HepG2 (cell line): ENCODE results near the gene ZBTB17. TPM values are rescaled to one million over a fixed set of nuclear protein-coding genes. Genes with fewer than 3 reads are reported as not detected.

Source experiments
- ATAC-seq: fragments of 200-7000 bp; cut with Tn5 transposase; 3 replicates; pipeline ENCODE4 v1.9.1; 2020; ENCODE audit warnings: mild to moderate bottlenecking, moderate library complexity
- BruUV-seq: library from RNA; stranded (reverse); fragments of 400-500 nt; replicated peaks from 2 replicates; lab custom pipeline; 2021; lab: Mats Ljungman, UMichigan
- CTCF ChIA-PET: fragments of 300-600 bp; formaldehyde crosslinking; extraction: SDS; loops from one replicate; lab custom pipeline; 2021; ENCODE audit warnings: low total read pairs, inconsistent platforms, low intra/inter-chr PET ratio; lab: Yijun Ruan, JAX
- POLR2A ChIA-PET: fragments of 350-600 bp; sonication (Branson Sonifier 250); formaldehyde crosslinking; loops from one replicate; lab custom pipeline; 2020; ENCODE audit warnings: antibody characterized with exemption, inconsistent platforms; lab: Yijun Ruan, JAX
- DNase-seq: peaks from one replicate; pipeline ENCODE4 v3.0.0-alpha.2; 2015; ENCODE audit warnings: low spot score
- FAIRE-seq: peaks from 3 replicates; lab custom pipeline; 2011; peaks lifted over from hg19 to GRCh38; lab: Jason Lieb, UNC
- H2AFZ ChIP-seq: one replicate; pipeline ENCODE4 v1.6.1; 2011; ENCODE audit warnings: low read length, inconsistent platforms
- H3K27ac ChIP-seq: fragments of 300-600 bp; 3 replicates; pipeline ENCODE4 v1.8.0; 2011; ENCODE audit warnings: mixed run types, mild to moderate bottlenecking, mixed read lengths, low read length, inconsistent platforms; ENCODE audit not compliant: insufficient read depth; ENCODE audit errors: extremely low read length
- H3K27me3 ChIP-seq, 2 experiments: fragments of 200-600 bp in 1 of 2; 2 replicates in 1 of 2; 3 replicates in 1 of 2; pipeline versions ENCODE4 v1.6.0 to v1.8.0; 2011; ENCODE audit warnings: low read length in 2 of 2, mild to moderate bottlenecking in 2 of 2, moderate library complexity in 2 of 2, inconsistent platforms in 1 of 2; ENCODE audit not compliant: insufficient read depth in 2 of 2, control insufficient read depth in 1 of 2
- H3K36me3 ChIP-seq, 2 experiments: fragments of 200-600 bp in 1 of 2; replicated peaks in 1 of 2; 2 replicates in 1 of 2; 3 replicates in 1 of 2; pipeline versions ENCODE4 v1.5.1 to v1.8.0; 2011; ENCODE audit warnings: low read length in 2 of 2, inconsistent platforms in 1 of 2; ENCODE audit not compliant: insufficient read depth in 2 of 2, control insufficient read depth in 1 of 2
- H3K4me1 ChIP-seq: 2 replicates; pipeline ENCODE4 v1.5.1; 2012; ENCODE audit warnings: low read length, inconsistent platforms; ENCODE audit not compliant: insufficient read depth
- H3K4me2 ChIP-seq: 2 replicates; pipeline ENCODE4 v1.6.0; 2011; ENCODE audit warnings: low read depth, low read length, inconsistent platforms
- H3K4me3 ChIP-seq, 3 experiments: fragments of 200-600 bp in 1 of 3; sonication (generic), shearing (Covaris generic) in 1 of 3; replicated peaks in 1 of 3; 2 replicates each; pipeline ENCODE4 v1.5.1; 2011 to 2016; ENCODE audit warnings: low read length in 3 of 3, inconsistent platforms in 2 of 3, low read depth in 2 of 3, mild to moderate bottlenecking in 2 of 3, control low read depth in 1 of 3, mixed read lengths in 1 of 3; ENCODE audit not compliant: insufficient read depth in 1 of 3
- H3K79me2 ChIP-seq: one replicate; pipeline ENCODE4 v1.6.1; 2011; ENCODE audit warnings: low read length, inconsistent platforms; ENCODE audit not compliant: insufficient read depth
- H3K9ac ChIP-seq: 2 replicates; pipeline ENCODE4 v1.6.0; 2011; ENCODE audit warnings: mild to moderate bottlenecking, low read depth, low read length, inconsistent platforms; ENCODE audit not compliant: insufficient read depth
- H3K9me3 ChIP-seq: 2 replicates; pipeline ENCODE4 v1.5.1; 2012; ENCODE audit warnings: mild to moderate bottlenecking, low read length
- H4K20me1 ChIP-seq: 2 replicates; pipeline ENCODE4 v1.6.0; 2011; ENCODE audit warnings: inconsistent platforms, mild to moderate bottlenecking, low read length, moderate library complexity; ENCODE audit not compliant: insufficient read depth
- ARHGAP35 ChIP-seq: sonication (generic); formaldehyde crosslinking; IDR thresholded peaks from 2 replicates; pipeline ENCODE4 v1.9.0; 2022; ENCODE audit warnings: mild to moderate bottlenecking, inconsistent platforms, moderate library complexity, missing genetic modification reagents, borderline replicate concordance
- CTCF ChIP-seq: sonication (generic); formaldehyde crosslinking; IDR thresholded peaks from 2 replicates; pipeline ENCODE4 v1.5.0; 2020; ENCODE audit warnings: mild to moderate bottlenecking, missing genetic modification reagents, moderate library complexity
- DR1 ChIP-seq: sonication (generic); formaldehyde crosslinking; IDR thresholded peaks from 2 replicates; pipeline ENCODE4 v1.8.0; 2021; ENCODE audit warnings: mild to moderate bottlenecking, missing genetic modification reagents, inconsistent platforms
- KDM6A ChIP-seq: IDR thresholded peaks from 2 replicates; pipeline ENCODE4 v1.6.1; 2016; ENCODE audit warnings: low read depth
- KLF12 ChIP-seq: sonication (generic); formaldehyde crosslinking; IDR thresholded peaks from 2 replicates; pipeline ENCODE4 v1.4.0; 2020; ENCODE audit warnings: missing genetic modification reagents, borderline replicate concordance
- PLRG1 ChIP-seq: fragments of 450-650 bp; conservative IDR thresholded peaks from 2 replicates; pipeline ENCODE4 v1.6.1; 2016
- RFXAP ChIP-seq: sonication (generic); formaldehyde crosslinking; IDR thresholded peaks from 2 replicates; pipeline ENCODE4 v1.4.0; 2020; ENCODE audit warnings: missing genetic modification reagents, borderline replicate concordance
- ZBTB33 ChIP-seq: sonication (generic); formaldehyde crosslinking; IDR thresholded peaks from 2 replicates; pipeline ENCODE4 v1.4.0; 2020; ENCODE audit warnings: missing genetic modification reagents
- ZBTB7A ChIP-seq: sonication (generic); formaldehyde crosslinking; IDR thresholded peaks from 2 replicates; pipeline ENCODE4 v1.8.0; 2022; ENCODE audit warnings: mild to moderate bottlenecking, missing genetic modification reagents
- ZFP37 ChIP-seq: sonication (generic); formaldehyde crosslinking; IDR thresholded peaks from 2 replicates; pipeline ENCODE4 v1.4.0; 2020; ENCODE audit warnings: missing genetic modification reagents, borderline replicate concordance
- ZNF616 ChIP-seq: sonication (generic); formaldehyde crosslinking; IDR thresholded peaks from 2 replicates; pipeline ENCODE4 v1.5.0; 2020; ENCODE audit warnings: low read depth, mild to moderate bottlenecking, missing genetic modification reagents
- ZNF639 ChIP-seq: conservative IDR thresholded peaks from 2 replicates; pipeline ENCODE4 v1.6.1; 2018; ENCODE audit warnings: missing genetic modification reagents
- ZNF674 ChIP-seq: sonication (generic); formaldehyde crosslinking; IDR thresholded peaks from 2 replicates; pipeline ENCODE4 v1.5.0; 2020; ENCODE audit warnings: low read depth, mild to moderate bottlenecking, missing genetic modification reagents
- ZNF781 ChIP-seq: sonication (generic); formaldehyde crosslinking; IDR thresholded peaks from 2 replicates; pipeline ENCODE4 v1.5.1; 2020; ENCODE audit warnings: borderline replicate concordance, mild to moderate bottlenecking, missing genetic modification reagents; ENCODE audit errors: not compliant biosample characterization
- ZSCAN9 ChIP-seq: IDR thresholded peaks from 2 replicates; pipeline ENCODE4 v1.6.1; 2016; ENCODE audit warnings: borderline replicate concordance
- ZZZ3 ChIP-seq: sonication (generic); formaldehyde crosslinking; IDR thresholded peaks from 2 replicates; pipeline ENCODE4 v1.4.0; 2020; ENCODE audit warnings: missing genetic modification reagents, mild to moderate bottlenecking, borderline replicate concordance
- in situ Hi-C: cut with HindIII; loops from 2 replicates; pipeline ENCODE4 v1.10.0; 2017; ENCODE audit warnings: low pct_unique_long_range_greater_than_20kb; ENCODE audit not compliant: extremely low pct_ligation_motif_present
- intact Hi-C: fragments of 100-400 bp; cut with micrococcal nuclease; formaldehyde crosslinking; loops from one replicate; pipeline ENCODE4 v1.10.0; 2022; ENCODE audit not compliant: unreplicated experiment
- polyA plus RNA-seq, 8 experiments: library from polyadenylated mRNA; depleted of rRNA in 3 of 8; stranded (reverse) in 7 of 8; unstranded in 1 of 8; fragments of >200 nt; fragmentation: Illumina TruSeq in 4 of 8; extraction: Trizol in 4 of 8; gene quantifications; 2 replicates each; pipeline versions ENCODE4 v1.2.1 to v1.2.3, GENCODE V29; 2011 to 2016; ENCODE audit warnings: low read depth in 4 of 8, missing spikeins in 1 of 8, mixed read lengths in 1 of 8; ENCODE audit not compliant: insufficient read depth in 1 of 8
- total RNA-seq, 5 experiments: library from RNA; depleted of rRNA; stranded (reverse); fragments of >200 nt; fragmentation: Illumina TruSeq; extraction: Trizol; gene quantifications; 2 replicates each; pipeline ENCODE4 v1.2.3, GENCODE V29; 2016; ENCODE audit warnings: low read depth in 1 of 5

ZBTB17 gene
- total and polyA plus RNA-seq, 2 of the 13 experiments (the other 11 are each of a cell fraction or from before 2014, with no cell fraction given), result 16.7 to 17.0 TPM

GRCh38 chr1:15959827-15960446 is 16.0 kb downstream of the ZBTB17 start (continued):
- TF ChIP-seq CTCF (CRISPR knock-in tag), result no peak

- Histone ChIP-seq H2AFZ (no peak overlapping the region), H3K27me3 (no peaks in the 10 kb centered on the region), H3K79me2 (peaks cover 11% of the 10 kb centered on the region), H3K4me3 (no peak overlapping the region), H3K4me1 (no peaks in the 10 kb centered on the region), H3K36me3 (peaks cover 2 to 8% of the 10 kb centered on the region in 2 experiments; a peak in 2 of 5 replicates), H4K20me1 (peaks cover 5% of the 10 kb centered on the region; the same call in 1 of the 2 replicates), H3K27ac (no peak overlapping the region), H3K9ac (no peak overlapping the region), H3K9me3 (no peaks in the 10 kb centered on the region), H3K4me2 (no peak overlapping the region)
- FAIRE-seq, result no peak
- ATAC-seq, result no peak
- POLR2A ChIA-PET, result no interaction called here
- DNase-seq, result no peak
- no TSS peak for BruUV-seq
- in situ Hi-C loops, result no loop called here
- CTCF ChIA-PET, result no interaction called here
- intact Hi-C loops, result loop anchor here (2.0 kb wide), 1 partner anchor 35 kb away; no protein-coding TSS in a partner anchor
- TF ChIP-seq RFXAP (CRISPR knock-in tag) (no peak), ARHGAP35 (CRISPR knock-in tag) (no peak), KLF12 (CRISPR knock-in tag) (no peak), KDM6A (CRISPR knock-in tag) (no peak), ZFP37 (CRISPR knock-in tag) (no peak), ZNF616 (CRISPR knock-in tag) (no peak), ZBTB7A (CRISPR knock-in tag) (no peak), DR1 (CRISPR knock-in tag) (no peak), ZNF674 (CRISPR knock-in tag) (no peak), PLRG1 (no peak), ZZZ3 (CRISPR knock-in tag) (no peak), CTCF (CRISPR knock-in tag) (no peak), ZNF781 (CRISPR knock-in tag) (no peak), ZSCAN9 (CRISPR knock-in tag) (no peak), ZNF639 (CRISPR knock-in tag) (no peak), ZBTB33 (CRISPR knock-in tag) (no peak)
Measured at GRCh38 chr1:15959424-15959823, 16.5 kb downstream of the ZBTB17 start.
